Hippocampal formation (tissue), 2 donors: ENCODE measurements around the gene INSL3.

Experiments used
- DNase-seq, 2 donors: peaks; one replicate each; lab custom pipeline; 2025; lab: John Stamatoyannopoulos, UW

INSL3 gene

DNA sequence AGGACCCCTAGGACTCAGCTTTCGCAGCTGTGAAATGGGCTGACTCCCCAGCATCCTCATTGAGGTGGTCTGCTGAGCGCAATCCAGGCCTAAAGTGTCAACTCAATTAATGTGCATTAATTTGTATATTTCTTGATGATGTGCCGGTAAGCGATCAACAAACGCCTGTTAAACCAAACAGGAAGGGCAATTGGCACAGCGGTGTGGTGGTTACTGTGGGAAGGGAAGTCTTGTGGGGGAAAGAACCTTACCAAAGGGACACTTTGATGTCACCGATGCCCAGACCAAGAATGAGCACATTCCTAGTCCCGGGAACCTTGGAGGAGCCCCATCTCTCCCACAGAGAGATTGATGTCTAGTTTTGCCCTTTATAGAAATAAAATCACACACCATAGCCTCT, 24.8 kb upstream of the INSL3 start:
- DNase-seq = no peak

DNA sequence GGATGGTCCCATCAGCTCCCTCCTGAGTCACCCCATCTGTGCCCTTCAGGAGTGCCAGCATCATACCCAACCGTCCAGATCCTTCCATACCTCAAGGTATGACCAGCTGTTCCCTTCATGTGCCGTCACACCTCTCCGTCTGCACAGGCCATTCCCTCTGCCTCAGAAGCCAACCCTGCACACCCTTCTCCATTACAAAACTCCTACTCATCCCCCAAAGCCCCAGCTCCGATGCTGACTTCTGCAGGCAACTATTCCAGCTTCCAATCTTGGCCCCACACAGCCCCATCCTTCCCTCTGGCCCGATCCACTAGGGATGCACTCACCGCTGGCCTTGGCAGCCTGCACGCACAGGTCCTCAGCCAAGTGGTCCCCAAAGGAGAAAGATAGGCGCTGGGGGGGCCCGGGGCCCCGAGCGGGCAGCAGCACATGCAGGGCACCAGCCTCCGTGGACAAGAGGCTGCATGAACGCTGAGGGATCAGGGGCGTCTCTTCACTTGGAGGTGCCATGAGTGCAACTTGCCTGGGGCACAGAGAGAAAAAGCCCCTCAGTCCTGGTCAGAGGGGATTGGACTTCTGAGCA, 22.7 kb upstream of the INSL3 start:
- DNase-seq = no peak

DNA sequence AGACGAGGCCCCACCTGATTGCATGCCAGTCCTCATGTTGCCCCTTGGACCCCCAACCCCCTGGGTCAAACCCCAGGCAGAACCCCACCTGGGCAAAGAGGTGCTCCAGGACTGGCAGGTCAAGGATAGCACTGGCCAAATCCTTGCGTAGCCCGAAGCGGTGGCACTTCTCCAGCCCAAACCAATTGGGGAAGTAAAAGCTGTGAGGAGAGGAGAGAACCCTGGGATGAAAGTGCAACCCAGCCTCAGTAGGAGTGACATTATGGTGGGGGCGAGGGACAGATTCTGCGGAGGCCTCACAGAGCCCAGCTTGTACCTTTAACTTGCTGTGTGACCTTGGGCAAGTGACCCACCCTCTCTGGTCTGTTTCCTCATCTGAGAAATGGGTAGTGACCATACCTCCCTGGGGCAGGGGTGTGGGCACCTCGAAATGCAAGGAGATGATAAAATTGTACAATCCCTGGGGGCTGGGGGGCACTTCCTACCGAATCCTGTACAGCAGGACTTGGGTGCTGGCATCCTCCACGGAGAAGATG, 22.0 kb upstream of the INSL3 start:
- DNase-seq = no peak

DNA sequence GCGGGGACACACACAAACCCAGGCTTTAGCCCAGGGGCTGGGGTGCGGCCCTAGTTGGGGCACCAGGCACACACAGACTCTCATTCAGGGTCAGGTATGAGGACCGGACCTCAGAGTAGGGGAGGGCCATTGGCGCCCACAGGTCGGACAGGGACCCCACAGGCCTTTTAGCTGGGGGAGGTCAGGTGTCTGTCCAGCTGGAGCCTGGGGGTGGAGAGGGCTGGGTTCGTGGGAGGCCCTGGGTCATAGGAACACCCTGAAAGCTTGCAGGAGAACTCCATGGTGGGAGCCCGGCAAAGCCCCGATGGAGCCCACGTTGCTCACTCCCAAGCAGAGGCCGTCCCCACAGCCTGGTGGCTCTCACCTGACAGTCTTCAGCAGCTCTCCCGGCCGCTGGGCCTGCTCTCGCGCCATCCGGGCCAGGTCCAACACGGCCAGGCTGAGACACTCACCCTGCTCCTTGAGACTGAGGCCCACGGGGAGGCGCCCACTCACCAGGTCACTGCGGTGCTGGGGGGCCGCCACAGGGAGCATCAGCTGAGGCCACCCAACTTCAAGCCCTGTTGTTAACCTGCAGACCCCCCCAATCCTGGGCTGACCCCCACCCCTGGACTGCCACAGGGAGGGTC, 21.5 kb upstream of the INSL3 start:
- no peak for DNase-seq

DNA sequence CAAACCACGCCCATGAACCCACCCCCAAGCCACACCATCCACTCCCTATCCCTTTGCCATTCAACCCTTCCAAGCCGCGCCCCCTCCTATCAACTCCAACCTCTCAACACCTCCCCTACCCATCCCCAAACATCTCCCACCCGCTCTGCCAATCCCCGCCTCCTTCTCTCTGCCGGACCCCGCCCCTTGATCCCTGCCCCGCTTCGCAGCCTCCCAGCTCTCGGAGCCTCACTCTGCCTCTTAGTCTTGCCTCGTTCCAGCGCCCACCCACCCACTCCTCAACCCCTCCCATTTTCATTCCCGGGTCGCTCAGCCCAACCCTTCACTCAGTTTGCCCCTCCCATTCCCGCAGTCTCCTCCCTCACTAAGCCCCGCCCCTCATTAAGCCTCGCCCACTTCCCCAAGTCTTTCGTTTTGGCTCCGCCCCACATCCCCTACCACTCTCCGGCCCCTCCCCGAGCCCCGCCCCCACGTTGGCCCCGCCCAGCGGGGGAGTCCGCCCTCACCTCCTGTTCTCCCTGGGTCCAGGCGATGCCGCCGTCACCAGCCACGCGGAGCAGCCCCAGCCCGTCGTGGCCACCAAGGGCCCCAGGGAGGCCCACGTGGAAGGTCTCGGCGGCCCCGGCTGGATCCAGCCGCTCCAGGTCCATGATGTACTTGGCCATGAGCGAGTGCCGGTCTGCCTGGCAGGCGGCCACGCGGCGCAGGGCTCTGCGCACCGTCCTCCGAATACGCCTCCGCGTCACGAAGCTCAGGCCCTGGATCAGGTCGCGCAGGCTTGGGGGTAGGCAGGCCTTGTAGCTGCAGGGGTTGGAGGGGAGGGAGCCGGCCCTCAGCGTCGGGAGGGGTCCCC, 20.7 kb upstream of the INSL3 start:
- peak; percentile 9 to 21 for DNase-seq

DNA sequence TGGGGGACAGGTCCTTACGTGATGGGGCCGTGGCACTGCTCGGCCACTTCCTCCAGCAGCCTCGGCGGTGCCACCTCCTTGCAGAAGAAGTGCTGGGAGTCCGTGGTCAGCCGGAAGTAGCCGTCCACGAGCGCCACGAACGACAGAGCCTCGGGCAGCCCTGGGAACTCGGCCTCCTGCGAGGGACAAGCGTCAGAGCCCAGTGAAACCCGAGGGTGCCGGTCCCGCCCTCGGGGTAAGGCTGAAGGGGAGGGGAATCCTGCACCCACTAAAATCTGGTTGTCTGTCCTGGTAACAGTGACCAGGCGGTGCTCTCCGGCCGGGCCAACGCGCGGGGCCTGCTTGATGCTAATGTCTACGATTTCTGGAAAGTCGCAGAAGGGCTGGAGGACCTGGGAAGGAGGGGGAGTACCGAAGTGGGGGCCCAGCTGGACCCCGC, 20.1 kb upstream of the INSL3 start:
- no peak for DNase-seq

DNA sequence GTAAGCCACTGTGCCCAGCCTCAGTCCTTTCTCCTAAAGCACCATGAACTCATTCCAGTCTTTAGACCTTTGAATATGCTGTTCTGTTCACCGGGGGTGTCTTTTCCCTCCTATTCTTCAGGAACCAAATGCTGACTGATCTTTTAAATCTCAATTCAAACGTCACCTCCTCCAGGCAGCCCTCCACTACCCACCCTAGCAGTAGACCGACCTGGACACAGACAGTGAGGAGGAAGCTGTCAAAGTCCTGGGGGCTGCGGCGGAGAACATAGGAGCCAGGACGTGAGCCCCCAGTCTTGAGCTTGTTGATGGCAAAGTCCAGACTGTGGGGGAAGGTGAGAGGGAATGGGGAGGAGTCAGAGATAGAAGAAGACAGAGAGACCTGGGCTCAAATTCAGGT, 18.7 kb upstream of the INSL3 start:
- DNase-seq = no peak

DNA sequence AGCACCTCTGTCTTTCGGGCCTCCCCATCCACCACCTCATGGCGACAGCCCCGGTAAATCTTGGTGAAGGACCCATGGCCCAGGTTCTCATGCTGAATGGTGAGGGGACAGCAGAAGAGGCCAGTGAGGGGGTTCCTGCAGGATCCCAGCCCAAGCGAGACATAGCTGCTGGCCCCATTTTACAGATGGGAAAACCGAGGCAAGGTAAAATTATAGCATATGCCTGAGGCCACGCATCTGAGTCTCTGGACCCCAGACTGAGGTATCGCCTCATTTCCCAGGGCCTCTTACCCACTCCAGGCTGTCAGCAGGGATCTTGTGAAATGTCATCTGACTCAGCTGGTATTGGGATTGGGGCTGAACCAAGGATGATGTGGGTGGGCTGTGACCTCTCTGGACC, 16.7 kb upstream of the INSL3 start:
- DNase-seq = no peak

DNA sequence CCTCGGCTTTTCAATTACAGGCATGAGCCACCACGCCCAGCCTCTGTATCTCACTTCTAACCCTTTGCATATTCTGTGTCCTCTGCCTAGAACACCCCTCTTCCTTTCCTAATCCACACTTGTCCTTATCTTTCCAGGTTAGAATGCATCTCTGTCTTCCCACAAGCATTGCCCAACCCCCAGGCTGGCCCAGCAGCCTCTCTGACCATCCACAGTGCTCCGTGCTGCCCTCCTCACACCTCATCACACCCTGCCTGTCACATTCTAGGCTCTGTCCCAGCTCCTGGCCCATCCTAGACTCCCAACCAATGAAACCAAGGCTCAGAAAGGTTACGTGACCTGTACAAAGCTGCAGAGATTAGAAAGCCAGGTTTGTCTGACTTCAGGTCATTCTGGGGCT, 15.2 kb upstream of the INSL3 start:
- no peak for DNase-seq

DNA sequence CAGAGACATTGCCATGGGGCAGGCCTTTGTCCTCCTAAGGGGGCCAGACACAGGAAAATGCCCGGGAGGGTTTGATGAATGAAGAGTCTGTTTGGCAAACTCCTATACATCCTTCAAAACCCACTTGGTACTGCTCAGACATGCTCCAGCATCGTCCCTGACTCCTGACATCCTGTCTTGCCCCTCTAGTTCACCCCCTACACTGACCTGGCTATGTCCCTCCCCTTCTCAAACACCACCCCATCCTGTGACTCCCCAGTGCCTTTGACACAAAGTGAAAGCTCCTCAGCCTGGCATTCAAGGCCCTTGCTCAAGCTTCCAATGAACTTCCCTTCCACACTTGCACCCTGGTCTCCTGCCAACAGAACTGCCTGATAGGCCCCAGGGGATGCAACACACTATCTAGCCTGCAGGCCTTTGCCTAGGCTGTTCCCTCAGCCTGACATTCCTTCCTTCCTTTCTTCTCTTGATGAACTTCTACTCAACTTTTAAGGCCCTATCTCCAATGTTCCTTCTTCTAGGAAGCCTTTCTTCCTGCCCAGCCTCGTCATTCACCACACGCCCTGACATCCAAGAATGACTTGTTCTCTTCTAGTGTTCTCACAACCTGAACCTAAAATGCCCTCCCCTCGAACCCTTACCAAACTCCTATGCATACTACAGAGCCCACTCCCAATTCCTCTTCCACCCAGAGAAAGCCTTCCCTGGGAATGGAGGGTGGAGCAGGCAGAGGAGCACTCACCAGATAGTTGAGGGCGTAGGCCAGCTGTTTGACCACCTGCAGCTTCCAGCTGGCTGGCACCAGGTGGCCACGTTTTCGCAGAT, 14.1 kb upstream of the INSL3 start:
- DNase-seq = no peak

DNA sequence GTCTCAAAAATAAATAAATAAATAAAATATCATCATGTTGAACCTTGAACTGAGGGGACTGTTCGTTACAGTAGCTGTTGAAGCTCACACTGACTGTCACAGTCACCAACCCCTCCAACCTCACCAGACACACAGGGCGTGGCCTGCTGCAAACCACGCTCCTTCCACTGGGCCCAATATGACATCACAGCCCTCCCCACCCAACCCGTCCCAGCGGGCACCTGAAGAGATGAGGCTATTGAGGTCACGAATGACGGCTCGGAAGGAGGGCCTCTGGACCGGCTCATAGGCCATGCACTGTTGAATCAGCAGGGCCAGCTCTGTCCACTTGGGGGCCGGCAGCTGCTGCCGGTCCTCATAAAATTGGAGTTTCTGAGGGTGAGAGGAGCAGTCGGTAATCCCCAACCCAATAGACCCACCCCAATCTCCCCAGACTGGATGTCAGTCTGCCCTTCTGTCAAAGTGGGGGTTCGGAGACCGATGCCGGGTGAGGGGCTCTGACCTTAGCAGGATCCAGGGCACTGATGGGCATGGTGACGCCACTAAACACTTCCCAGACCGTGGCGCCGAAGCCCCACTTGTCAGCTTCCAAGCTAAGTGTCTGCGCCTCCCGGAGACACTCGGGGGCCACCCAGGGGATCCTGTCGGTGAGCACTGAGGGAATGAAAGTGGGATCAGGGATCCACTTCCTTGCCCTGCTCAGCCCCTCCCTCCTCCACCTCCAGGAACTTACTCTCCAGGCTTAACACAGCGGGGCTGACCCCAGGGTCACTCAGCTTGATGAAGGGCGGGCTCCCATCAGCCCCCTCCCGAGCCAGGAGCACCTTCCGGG, 13.2 kb upstream of the INSL3 start:
- no peak for DNase-seq

DNA sequence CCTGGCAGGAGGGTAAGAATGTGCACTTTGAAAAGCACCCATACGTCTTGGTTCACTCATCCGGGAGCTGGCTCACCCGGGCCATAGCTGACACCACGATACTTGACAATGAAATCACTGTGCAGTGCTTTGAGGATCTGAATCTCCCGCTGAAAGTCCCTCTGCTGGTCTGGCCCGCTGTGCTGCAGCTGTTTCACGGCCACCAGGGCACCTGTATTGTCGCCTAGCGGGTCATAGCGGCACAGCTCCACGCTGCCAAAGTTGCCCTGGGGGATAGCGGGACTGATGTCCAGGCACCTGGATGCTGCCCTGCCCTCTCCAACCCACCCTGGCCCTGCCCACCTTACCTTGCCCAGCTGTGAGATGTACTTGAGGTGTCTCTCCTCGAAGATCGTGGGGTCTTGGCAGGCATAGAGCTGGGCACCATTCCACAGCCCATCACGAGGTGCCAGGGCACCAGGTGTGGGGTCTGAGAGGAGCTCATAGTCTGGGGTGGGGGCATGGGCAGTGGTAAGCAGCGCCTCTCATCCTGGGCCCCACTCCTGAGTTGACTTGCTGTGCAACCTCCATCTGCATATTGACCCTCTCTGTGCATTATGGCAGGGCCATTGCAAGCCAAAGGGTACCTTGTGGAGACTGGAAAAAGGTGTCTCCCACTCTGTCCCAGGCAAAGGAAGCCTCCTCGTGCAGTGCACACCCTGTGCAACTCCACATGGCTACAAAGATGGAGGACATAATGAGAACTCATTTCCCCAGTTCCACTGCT, 11.3 kb upstream of the INSL3 start:
- DNase-seq = no peak

DNA sequence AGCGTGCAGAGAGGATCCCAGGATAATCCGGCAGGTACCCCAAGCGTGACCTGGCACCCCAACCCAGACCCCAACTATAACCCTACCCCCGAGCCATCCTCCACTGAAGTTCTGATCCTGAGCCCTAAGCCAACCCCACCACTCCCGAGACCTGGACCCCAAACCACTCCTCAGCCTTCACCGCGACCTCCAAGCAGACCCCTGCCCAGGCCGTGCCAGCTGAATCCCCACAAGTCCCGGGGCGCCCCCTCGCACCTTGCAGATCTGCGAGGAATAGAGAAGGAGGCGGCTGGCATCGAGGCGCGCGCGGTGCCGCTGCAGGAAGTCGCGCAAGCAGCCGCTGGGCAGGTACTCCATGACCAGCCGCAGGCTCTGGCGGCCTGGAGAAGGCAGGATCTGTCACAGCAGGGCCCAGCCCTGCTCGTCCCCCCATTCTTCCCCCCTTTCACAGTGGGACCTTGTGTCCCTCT, 10.1 kb upstream of the INSL3 start:
- no peak for DNase-seq

DNA sequence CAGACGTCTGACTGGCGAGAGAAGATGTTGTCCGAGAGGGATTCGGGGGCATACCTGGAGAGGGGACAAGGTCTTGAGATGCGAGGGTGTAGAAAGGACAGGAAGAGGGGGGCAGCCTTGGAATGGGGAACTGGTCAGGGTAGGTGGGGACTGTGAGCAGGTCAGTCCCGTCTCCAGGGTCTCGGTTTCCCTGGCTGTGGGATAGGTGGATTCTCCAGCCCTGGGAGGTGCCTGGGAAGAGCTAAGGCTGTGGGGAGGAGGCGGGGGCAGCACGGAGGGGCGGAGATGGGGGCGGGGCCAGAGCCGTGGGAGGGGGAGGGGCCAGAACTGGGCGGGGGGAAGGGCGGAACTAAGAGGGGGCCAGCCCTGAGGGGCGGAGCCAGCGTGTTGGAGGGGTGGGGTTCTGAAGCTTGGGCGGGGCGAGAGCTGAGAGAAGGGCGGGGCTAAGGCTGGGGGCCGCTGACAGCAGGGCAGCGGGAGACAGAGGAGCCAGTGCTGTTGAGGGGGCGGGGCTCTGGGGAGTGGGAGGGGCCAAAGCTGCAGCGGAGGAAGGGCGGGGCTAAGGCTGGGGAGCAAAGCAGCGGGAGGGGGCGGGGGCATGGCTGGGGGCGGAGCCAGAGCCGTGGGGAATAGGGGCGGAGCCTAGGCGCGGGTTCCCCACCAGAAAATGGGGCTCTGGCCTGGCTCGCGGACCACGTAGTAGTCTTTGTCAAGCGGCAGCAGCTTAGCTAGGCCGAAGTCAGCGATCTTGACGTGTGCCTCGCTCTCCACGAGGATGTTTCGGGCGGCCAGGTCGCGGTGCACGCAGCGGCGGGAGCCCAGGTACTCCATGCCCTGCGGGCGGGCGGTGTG, 9.5 kb upstream of the INSL3 start:
- DNase-seq = peak; percentile 59 to 64

DNA sequence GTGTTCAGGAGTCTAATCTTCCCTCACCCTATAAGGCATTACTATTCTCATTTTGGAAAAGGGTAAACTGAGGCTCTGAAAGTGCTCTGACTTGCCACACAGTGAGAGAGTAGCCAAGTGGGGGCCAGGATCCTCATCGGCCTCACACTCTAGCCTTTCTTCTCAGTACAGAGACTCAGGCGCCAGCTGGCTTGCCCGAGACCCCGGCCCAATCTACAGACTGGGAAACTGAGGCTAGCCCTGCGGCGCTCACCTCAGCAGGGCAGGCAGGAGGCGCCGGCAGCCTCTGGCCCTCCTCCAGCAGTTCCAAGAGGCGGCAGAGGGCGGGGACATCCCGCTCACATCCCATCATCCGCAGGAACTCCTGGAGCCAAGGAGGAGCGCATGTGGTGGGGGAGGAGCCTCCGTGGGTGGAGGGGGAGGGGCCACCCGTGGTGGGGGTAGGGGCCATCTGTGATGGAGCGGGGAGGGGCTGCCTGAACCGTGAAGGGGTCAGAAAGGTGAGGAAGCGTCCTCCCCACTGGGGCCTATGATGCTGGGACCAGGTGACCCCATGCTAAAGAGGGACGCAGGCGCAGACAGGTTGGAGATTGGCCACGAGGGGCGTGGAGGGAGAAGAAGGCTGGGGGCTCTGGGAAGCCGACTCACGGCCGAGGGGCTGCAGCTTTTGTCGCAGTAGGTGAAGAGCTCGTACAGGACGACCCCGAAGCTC, 8.7 kb upstream of the INSL3 start:
- DNase-seq = no peak

DNA sequence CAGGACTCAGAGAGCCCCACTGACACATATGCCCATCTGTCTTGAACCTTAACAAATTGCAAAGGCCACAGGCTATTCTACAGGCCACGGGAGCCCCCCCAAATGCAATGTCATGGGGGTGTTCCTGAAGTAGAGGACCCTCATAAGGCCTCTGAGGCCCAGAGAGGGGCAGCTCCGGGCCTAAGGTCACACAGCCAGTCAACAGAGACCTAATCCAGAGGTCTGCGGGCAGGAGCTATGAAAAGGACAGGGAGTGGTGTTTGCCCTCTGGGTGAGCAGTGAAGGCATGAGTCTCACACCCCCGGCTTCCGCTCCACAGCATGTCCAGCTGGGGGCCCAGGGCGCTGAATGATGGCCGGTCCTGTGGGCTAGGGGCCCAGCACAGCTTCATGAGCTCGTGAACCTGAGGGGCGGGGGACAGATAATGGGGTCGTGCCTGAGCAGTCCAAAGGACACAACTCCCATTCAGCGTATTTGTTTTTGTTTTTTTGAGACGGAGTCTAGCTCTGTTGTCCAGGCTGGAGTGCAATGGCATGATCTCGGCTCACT, 5.3 kb upstream of the INSL3 start:
- DNase-seq = no peak

DNA sequence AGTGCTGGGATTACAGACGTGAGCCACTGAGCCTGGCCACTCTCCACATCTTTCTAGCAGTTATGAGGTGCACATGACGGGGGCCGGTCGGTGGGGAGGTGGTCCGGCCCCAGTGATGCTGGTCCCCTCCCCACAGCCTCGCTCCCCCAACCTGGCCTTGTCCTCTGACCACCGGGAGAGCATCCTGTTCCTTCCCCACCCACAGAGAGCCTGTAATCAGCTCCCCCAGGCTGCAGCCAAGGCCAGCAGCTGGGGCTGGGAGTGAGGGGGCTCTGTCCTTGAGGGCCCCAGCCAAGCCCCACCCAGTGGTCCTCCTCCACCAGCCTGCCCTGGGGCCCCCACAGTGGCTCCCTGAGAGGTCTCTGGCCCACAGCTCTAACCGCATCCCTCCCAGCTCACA, 3.0 kb upstream of the INSL3 start:
- DNase-seq = no peak

DNA sequence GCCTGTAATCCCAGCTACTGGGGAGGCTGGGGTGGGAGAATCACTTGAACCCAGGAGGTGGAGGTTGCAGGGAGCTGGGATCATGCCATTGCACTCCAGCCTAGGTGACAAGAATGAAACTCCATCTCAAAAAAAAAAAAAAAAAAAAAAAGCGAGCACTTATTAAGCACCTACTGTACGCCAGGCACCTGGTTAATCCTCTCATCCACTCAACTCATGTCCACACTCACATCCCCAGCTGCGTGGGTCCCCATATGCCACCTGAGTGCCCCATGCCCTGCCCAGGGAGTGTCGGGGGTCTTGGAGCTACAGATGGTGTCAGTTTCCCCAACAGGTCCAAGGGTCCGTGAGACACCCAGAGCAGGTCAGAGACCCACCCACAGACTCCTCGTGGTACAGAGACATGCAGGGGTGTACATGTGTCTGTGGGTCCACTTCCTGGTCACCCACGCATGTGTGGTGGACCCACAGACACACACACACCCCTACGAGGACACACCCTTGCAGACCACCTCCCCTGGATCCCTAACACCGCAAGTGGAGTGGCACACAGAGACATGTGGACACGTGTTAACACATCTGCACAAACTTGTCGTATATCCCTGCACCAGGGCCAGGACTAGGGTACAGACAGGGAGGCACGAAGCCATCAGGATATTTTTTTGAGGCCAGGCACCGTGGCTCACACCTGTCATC, 3.5 kb downstream of the INSL3 start:
- no peak for DNase-seq
